ENCODE data around the gene SYNDIG1.

The SYNDIG1 gene

GRCh38 chr20:24654425-24654824 is 185.0 kb downstream of the SYNDIG1 start:
- DNase-seq (ENCODE audit: low read depth in 2 of 2): no peak

GRCh38 chr20:24656391-24656790 is 187.0 kb downstream of the SYNDIG1 start:
- DNase-seq (ENCODE audit: low read depth in 2 of 2): no peak

- no peak for DNase-seq (ENCODE audit: low read depth in 2 of 2)
These were observed 187.8 kb downstream of the SYNDIG1 start for GRCh38 chr20:24657196-24657595.

DNA sequence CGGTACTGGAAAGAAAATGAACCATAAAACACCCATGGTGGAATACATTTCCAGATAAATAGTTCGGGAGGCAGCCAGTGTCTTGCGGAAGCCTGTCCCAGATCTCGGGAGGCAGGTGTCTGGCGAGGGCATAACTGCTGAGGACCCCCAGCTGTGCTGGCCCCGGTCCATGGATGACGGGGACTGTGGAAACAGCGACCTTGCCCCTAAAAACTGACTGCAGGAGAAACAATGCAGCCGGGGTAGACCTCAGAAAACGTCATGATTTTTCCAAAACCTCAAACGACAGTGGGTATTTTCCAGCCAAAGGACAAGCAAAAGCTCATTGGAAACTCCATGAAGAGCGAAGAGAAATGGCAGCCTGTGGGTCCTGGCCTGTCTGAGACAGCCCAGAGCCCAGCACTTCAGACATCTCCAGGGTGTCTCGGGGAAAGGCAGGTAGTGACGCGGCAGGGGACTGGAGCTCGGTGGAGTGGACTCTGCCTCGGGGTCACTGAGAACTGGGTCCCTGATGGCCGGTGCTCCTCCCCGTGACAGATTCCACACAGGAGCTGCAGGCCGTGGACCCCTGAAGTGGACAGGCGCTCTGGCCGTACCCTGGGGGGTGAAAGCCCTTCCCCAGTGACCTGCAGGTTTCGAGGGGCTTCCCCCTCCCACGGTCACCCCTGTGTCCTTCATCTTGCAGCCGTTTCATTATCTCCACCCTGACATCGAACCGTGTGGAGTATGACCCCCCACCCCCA is 188.6 kb downstream of the SYNDIG1 start:
- no peak for DNase-seq (ENCODE audit: low read depth in 2 of 2)

DNA sequence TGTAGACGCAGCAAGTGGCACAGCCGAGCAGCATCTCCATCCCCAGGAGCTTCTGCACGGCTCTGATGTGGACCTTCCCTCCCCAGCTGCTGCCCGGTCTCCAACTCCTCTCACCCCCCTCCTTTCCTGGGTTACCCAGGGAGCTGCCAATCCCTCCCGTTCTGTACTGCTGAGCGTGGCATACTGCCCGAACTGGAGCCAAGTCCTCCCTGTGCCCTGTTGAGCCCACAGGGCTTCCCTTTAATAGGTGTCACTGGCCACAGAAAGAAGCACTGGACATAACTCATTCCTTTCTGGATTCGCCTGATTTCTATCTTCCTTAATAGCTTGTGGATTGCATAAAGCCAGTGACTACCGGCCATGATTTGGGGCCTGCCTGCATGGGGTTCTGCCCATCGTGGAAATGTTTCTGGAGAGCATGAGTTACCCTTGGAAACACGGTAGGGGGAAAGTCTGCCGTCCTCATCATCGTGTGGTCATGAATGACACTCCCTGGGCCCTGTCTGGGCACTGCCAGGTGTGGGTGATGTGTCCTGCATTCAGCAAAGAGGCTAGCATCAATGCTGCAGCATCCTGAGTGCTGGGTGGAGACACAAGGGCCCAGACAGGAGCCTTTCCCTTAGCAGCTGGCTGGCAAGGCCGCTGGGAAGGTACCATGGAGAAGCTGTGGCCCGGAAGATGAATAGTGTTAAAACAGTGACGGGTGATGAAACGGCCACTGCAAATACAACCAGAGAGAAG is 189.7 kb downstream of the SYNDIG1 start:
- DNase-seq (ENCODE audit: low read depth in 2 of 2): no peak

DNA sequence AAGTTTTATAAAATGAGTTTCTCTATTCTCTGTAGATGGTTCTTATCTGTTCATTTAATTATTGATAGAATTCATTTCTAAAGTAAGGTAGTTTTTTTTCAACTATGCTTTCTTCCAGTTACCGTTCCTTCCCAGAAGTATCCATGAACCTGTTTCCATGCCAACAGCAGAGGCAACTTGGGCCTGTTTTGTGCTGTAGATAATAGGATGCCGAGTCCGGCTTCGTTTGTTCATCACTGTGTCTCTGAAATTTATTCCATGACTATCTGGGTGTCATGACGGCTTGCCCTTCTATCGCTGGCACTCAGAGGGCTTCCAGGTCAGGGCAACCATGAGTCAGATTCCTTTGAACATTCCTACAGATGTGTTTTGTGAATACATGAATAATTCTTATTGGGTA is 190.4 kb downstream of the SYNDIG1 start:
- DNase-seq (ENCODE audit: low read depth in 2 of 2): no peak

DNA sequence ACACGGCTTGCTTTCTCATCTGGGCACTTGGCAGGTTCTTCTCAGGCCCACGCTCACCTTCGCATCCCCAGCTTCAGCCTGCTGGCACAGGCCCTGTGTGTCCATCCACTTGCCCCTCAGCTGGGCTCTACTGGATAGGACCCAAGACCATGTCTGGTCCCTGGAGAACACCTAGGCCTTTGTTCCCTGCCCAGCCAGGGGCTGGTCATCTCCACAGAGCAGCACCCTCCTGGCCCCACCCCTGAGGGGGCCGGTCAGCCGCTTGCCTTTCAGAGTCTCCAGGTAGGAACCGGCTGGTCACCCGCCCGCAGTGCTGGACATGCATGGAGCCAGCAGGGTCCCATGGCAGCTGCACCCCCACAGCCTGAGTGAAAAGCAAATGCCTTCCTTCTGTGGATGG is 191.2 kb downstream of the SYNDIG1 start:
- no peak for DNase-seq (ENCODE audit: low read depth in 2 of 2)

GRCh38 chr20:24661255-24661654 is 191.8 kb downstream of the SYNDIG1 start:
- DNase-seq (ENCODE audit: low read depth in 2 of 2): no peak

DNA sequence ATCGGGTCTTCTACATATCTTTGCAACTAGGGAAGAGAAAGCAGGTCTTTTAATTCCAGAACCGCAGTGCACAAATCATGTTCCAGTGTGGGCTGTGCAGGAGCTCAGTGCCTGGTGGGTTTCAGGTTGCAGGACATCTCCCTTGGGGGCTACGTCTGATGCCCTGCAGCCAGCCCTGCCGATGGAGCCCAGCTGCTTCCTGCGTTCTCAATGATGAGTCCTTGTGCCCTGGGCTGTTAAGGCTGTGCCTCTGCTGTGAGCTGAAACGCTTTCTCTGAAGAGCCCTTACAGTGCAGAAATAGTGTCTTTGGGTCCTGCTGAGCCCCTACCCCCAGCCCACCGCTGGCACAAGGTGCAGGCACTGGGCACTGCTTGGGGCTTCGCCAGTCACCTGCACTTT is 192.9 kb downstream of the SYNDIG1 start:
- no peak for DNase-seq (ENCODE audit: low read depth in 2 of 2)

DNA sequence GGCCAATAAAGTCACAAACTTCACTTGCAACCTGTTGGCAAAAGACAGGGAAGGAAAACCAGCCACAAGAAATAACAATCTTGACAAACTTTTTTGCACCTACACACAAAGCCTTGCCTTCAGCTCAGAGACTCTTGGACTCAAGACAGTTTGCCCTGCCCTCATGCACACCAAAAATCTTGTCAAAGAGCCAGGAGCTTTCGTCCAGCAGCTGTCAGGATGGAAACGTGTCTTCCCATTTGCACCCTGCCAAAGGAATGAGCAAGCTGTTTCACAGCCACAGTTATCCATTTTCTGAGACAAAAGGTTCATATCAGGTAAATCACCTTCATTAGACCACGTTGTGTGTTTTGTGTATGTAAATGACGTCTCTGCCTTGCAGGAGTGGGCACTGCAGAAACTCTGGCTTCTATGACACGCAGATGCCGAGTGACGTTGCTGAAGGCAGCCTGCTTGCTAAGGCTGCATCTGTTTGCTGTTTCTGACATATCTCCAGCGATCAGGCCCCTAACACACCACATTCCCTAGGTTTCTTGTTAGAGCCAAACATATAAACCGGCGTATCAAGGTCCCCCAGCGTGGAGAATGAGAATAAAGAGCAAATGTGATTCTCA is 193.4 kb downstream of the SYNDIG1 start:
- DNase-seq (ENCODE audit: low read depth in 2 of 2): no peak

DNA sequence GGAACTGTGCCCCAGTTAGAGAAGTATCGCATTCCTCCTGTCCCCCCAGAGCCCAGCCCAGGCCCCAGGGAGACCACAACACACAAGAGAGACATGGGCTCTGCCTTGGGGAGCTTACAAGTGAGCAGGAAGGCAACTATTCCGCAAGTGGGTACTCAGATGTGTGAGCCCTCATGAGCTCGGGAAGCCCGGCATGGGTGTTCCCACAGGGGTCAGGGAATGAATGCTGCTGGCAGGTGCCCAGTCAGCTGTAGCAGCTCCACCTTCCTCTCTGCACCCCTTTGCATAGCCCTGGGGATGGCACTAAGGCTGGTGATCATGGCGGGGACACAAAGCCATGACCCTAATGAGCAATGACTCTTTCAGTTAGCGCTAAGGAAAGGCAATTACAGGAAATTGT is 194.1 kb downstream of the SYNDIG1 start:
- no peak for DNase-seq (ENCODE audit: low read depth in 2 of 2)

- no peak for DNase-seq (ENCODE audit: low read depth in 2 of 2)
These were observed 195.0 kb downstream of the SYNDIG1 start for GRCh38 chr20:24664266-24664986.

GRCh38 chr20:24665196-24665595 is 195.8 kb downstream of the SYNDIG1 start:
- no peak for DNase-seq (ENCODE audit: low read depth in 2 of 2)

DNA sequence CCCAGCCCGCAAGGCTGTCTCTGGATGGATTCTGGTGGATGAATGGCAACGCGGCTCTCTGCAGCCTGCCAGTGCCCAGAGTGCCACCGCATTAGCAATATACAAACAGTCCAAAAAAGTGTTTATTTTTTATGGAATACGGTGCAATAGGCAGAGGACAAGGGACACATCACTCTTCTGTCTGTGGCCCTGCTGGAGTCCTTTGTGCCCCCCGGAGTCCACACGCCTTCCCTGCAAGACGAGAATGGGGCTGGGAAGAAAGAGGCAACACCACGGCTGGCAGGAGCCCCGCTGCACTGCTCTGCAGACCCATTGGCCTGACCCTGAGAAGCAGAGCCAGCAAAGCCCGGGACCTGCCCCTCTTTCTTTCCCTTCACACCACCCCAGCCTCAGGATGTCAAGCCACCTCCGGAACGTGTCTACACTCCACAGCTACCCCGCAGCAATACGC is 196.3 kb downstream of the SYNDIG1 start:
- no peak for DNase-seq (ENCODE audit: low read depth in 2 of 2)

GRCh38 chr20:24667689-24668383 is 198.4 kb downstream of the SYNDIG1 start:
- no peak for DNase-seq (ENCODE audit: low read depth in 2 of 2)

- DNase-seq (ENCODE audit: low read depth in 2 of 2): no peak
These were observed 198.9 kb downstream of the SYNDIG1 start for GRCh38 chr20:24668384-24668702.

- no peak for DNase-seq (ENCODE audit: low read depth in 2 of 2)
These were observed 199.4 kb downstream of the SYNDIG1 start for GRCh38 chr20:24668791-24669190.

GRCh38 chr20:24669701-24670100 is 200.3 kb downstream of the SYNDIG1 start:
- no peak for DNase-seq (ENCODE audit: low read depth in 2 of 2)

GRCh38 chr20:24670341-24670872 is 201.0 kb downstream of the SYNDIG1 start:
- no peak for DNase-seq (ENCODE audit: low read depth in 2 of 2)

GRCh38 chr20:24670981-24671380 is 201.6 kb downstream of the SYNDIG1 start:
- DNase-seq (ENCODE audit: low read depth in 2 of 2): no peak

DNA sequence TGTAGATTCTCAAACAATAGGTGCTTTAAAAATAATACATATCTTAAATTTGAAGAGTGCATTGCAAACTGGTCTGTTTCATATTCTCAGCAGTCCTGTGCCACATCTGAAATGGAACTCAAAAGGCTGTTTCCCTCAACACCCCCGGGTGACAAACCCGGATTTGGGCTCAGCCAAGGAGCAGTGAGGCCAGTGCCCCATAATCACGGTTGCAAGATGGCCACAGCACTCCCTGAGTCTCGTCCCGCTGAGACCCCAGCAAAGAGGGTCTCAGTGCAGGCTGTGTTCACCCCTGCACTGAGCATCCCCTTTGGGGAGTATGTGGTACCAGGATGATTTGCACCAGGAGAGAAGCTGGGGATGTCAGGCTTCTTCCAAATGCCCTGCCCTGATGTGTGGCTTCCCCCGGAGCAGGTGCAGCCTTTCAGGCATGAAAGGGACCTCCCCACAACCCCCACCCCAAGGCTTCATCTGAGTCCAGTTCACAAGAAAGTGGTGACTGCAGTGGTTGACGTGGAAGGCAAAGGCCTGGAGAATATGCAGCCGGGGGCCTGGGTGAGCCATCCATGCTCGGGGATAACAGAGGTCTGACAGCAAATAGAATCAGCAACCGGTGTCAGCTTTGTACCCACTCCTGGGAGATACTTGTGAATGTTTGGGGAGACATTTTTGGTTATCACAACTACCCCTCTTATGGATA is 202.9 kb downstream of the SYNDIG1 start:
- no peak for DNase-seq (ENCODE audit: low read depth in 2 of 2)
